ENCODE results near the gene OVCH1.

OVCH1 gene

DNA sequence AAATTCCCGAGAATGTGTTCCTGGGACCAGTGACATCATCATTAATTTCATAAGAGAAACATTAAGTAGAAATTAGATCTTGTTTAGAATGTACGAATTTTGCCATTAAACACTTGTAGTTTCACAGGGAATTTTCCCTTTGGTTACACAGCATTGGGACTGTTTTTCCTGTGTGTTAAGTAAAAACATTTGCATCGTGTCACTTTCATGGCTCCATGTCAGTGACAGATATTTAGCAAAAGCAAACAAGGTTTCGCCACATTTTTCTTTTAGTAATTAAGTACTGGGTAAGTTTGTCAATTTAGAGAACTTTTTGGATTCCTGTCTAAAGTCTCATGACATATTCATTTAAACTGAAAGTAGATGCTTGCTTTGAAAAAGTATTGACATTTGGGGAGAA lies 45.5 kb upstream of the OVCH1 start:
- no peaks in the 10 kb centered on the region for H3K36me3 ChIP-seq (ENCODE audit: control insufficient read depth, insufficient read depth, low read length)
- no peak overlapping the region for H3K4me2 ChIP-seq (ENCODE audit: low read length)
- H3K4me3 ChIP-seq (ENCODE audit: low read depth, low read length), result no peak overlapping the region
- H2AFZ ChIP-seq, result no peak overlapping the region
- H3K79me2 ChIP-seq, result peaks cover 33% of the 10 kb centered on the region
- no peak overlapping the region for H3K27ac ChIP-seq
- H3K27me3 ChIP-seq (ENCODE audit: control insufficient read depth, insufficient read depth, low read length), result no peaks in the 10 kb centered on the region
- no peaks in the 10 kb centered on the region for H3K9me3 ChIP-seq (ENCODE audit: control insufficient read depth, low read length)
- no peak overlapping the region for H3K9ac ChIP-seq
- H3K4me1 ChIP-seq, result peaks cover 53% of the 10 kb centered on the region
- TF ChIP-seq CTCF (IDR thresholded peaks at IDR 0.05), result no peak

GRCh38 chr12:29537298-29537697 lies 39.8 kb upstream of the OVCH1 start:
- Histone ChIP-seq H3K27ac (peak overlapping the region; percentile 98), H3K9ac (no peak overlapping the region), H3K36me3 (ENCODE audit: control insufficient read depth, insufficient read depth, low read length) (no peaks in the 10 kb centered on the region), H2AFZ (peak overlapping the region; percentile 50), H3K27me3 (ENCODE audit: control insufficient read depth, insufficient read depth, low read length) (no peaks in the 10 kb centered on the region), H3K79me2 (peaks cover 7% of the 10 kb centered on the region), H3K4me1 (peaks cover 57% of the 10 kb centered on the region), H3K9me3 (ENCODE audit: control insufficient read depth, low read length) (no peaks in the 10 kb centered on the region), H3K4me2 (ENCODE audit: low read length) (no peak overlapping the region), H3K4me3 (ENCODE audit: low read depth, low read length) (no peak overlapping the region)
- TF ChIP-seq CTCF (IDR thresholded peaks at IDR 0.05), result no peak

DNA sequence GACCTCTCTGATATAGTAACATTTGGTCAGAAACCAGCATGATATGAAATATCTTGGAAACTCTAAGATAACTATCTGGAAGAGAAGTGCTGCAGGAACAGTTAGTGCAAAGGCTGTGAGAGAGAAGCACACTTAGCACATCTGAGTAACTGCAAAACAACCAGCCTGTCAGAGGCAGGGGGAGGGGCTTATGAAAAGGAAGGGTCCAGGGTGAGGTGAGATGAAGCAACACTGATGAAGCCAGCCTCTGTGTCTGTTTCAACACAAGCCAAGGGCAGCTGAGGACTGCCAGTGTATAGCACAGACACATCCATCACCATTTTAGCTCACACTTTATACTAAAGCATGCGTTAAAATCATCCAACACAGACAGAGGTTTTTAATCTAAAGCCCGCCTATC lies 37.4 kb upstream of the OVCH1 start:
- no peaks in the 10 kb centered on the region for H3K27me3 ChIP-seq (ENCODE audit: control insufficient read depth, insufficient read depth, low read length)

GRCh38 chr12:29533815-29534489 lies 36.5 kb upstream of the OVCH1 start:
- H3K9me3 ChIP-seq (ENCODE audit: control insufficient read depth, low read length), result no peaks in the 10 kb centered on the region
- no peak overlapping the region for H3K9ac ChIP-seq
- peaks cover 46% of the 10 kb centered on the region for H3K4me1 ChIP-seq
- H3K4me2 ChIP-seq (ENCODE audit: low read length), result no peak overlapping the region
- no peaks in the 10 kb centered on the region for H3K79me2 ChIP-seq
- peak overlapping the region; percentile 98 for H3K27ac ChIP-seq
- H3K4me3 ChIP-seq (ENCODE audit: low read depth, low read length), result no peak overlapping the region
- no peaks in the 10 kb centered on the region for H3K36me3 ChIP-seq (ENCODE audit: control insufficient read depth, insufficient read depth, low read length)
- H3K27me3 ChIP-seq (ENCODE audit: control insufficient read depth, insufficient read depth, low read length), result no peaks in the 10 kb centered on the region
- H2AFZ ChIP-seq, result no peak overlapping the region
- TF ChIP-seq CTCF (IDR thresholded peaks at IDR 0.05), result no peak

More for the DNA sequence above, 37.4 kb upstream of the OVCH1 start:
- Histone ChIP-seq H3K27ac (peak overlapping the region; percentile 98), H3K9ac (peak overlapping the region; percentile 17), H3K4me1 (peaks cover 51% of the 10 kb centered on the region), H3K79me2 (no peaks in the 10 kb centered on the region), H3K4me3 (ENCODE audit: low read depth, low read length) (no peak overlapping the region), H2AFZ (peak overlapping the region; percentile 43), H3K36me3 (ENCODE audit: control insufficient read depth, insufficient read depth, low read length) (no peaks in the 10 kb centered on the region), H3K9me3 (ENCODE audit: control insufficient read depth, low read length) (no peaks in the 10 kb centered on the region), H3K4me2 (ENCODE audit: low read length) (no peak overlapping the region)
- TF ChIP-seq CTCF (IDR thresholded peaks at IDR 0.05), result no peak

- no peak for TF ChIP-seq CTCF (IDR thresholded peaks at IDR 0.05)
- H3K4me2 ChIP-seq (ENCODE audit: low read length), result no peak overlapping the region
- no peak overlapping the region for H3K27ac ChIP-seq
- H3K27me3 ChIP-seq (ENCODE audit: control insufficient read depth, insufficient read depth, low read length), result no peaks in the 10 kb centered on the region
- H3K9ac ChIP-seq, result no peak overlapping the region
- H3K9me3 ChIP-seq (ENCODE audit: control insufficient read depth, low read length), result no peaks in the 10 kb centered on the region
- H3K36me3 ChIP-seq (ENCODE audit: control insufficient read depth, insufficient read depth, low read length), result no peaks in the 10 kb centered on the region
- H3K4me3 ChIP-seq (ENCODE audit: low read depth, low read length), result no peak overlapping the region
- no peak overlapping the region for H2AFZ ChIP-seq
- peaks cover 31% of the 10 kb centered on the region for H3K4me1 ChIP-seq
- H3K79me2 ChIP-seq, result no peaks in the 10 kb centered on the region
Observed at GRCh38 chr12:29531471-29531870, 34.0 kb upstream of the OVCH1 start.

Measured in parathyroid adenoma (tissue), 2 donors.